Gastrocnemius medialis (tissue), 4 donors: ENCODE results near the gene WDR7.

Experiments used
- CTCF ChIP-seq, 5 experiments: fragments of 450-650 bp in 3 of 5; fragments of 200-600 bp in 2 of 5; sonication (generic) in 2 of 5; IDR thresholded peaks in 4 of 5; conservative IDR thresholded peaks in 1 of 5; 1 replicate in 4 of 5; 2 replicates in 1 of 5; pipeline ENCODE4 v1.5.1; 2016 to 2019; ENCODE audit warnings: antibody characterized with exemption in 5 of 5, mild to moderate bottlenecking in 3 of 5, moderate library complexity in 3 of 5
- POLR2A ChIP-seq, 2 donors: fragments of 450-650 bp; IDR thresholded peaks; one replicate each; pipeline ENCODE4 v1.6.1; 2017; ENCODE audit warnings: antibody characterized with exemption in 2 of 2, mild to moderate bottlenecking in 2 of 2, moderate library complexity in 2 of 2

DNA sequence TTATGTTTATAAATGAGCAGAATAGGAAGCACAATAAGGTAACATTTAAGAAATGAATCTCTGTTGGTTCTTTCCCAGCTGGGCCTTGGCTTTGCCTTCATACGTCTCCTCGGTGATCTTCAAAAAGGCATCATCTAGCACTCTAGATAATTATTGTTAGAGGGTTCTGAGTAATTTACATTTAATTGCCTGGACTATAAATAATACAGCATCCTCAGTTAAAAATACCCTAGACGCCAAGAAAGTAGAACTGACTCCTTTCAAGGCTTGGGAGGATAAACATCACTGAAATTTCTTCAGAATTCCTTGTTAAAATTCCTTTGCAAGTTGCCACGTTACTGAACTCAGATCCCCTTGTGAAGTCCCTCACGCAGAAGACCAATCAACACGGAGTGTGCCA is 296.1 kb downstream of the WDR7 start:
- no peak for TF ChIP-seq POLR2A (IDR thresholded peaks at IDR 0.05)
- TF ChIP-seq CTCF (IDR thresholded peaks at IDR 0.05 in 4 of 5, conservative IDR thresholded peaks at IDR 0.05 in 1 of 5) = no peak
